Thyroid gland (tissue), 4 donors: ENCODE data around the gene RRBP1. TPM values are rescaled to one million over a fixed set of nuclear protein-coding genes. Genes with fewer than 3 reads are reported as not detected.

Source experiments
- DNase-seq, 2 donors: peaks; one replicate each; pipeline ENCODE4 v3.0.0-alpha.2; 2019
- H3K27ac ChIP-seq, 3 donors: fragments of 200-600 bp; sonication (generic); 1 replicate in 2 of 3; 2 replicates in 1 of 3; pipeline ENCODE4 v1.5.1; 2016 to 2019; ENCODE audit warnings: mild to moderate bottlenecking in 1 of 3, moderate library complexity in 1 of 3
- H3K27me3 ChIP-seq: fragments of 200-600 bp; sonication (generic); one replicate; pipeline ENCODE4 v1.5.1; 2019
- H3K36me3 ChIP-seq, 2 donors: fragments of 200-600 bp; sonication (generic); one replicate each; pipeline ENCODE4 v1.5.1; 2016 to 2019
- H3K4me1 ChIP-seq, 2 donors: fragments of 200-600 bp; sonication (generic); one replicate each; pipeline ENCODE4 v1.5.1; 2017 to 2019
- H3K4me3 ChIP-seq, 3 donors: fragments of 200-600 bp; sonication (generic); replicated peaks in 1 of 3; 1 replicate in 2 of 3; 2 replicates in 1 of 3; pipeline ENCODE4 v1.5.1; 2016; ENCODE audit warnings: mild to moderate bottlenecking in 1 of 3
- H3K9me3 ChIP-seq: fragments of 200-600 bp; sonication (generic); one replicate; pipeline ENCODE4 v1.5.1; 2017
- CTCF ChIP-seq, 6 experiments: fragments of 200-600 bp in 3 of 6; fragments of 450-650 bp in 3 of 6; sonication (generic) in 3 of 6; IDR thresholded peaks; one replicate each; pipeline ENCODE4 v1.5.1; 2016 to 2019; ENCODE audit warnings: antibody characterized with exemption in 6 of 6, mild to moderate bottlenecking in 2 of 6, inconsistent platforms in 1 of 6, moderate library complexity in 1 of 6
- POLR2A ChIP-seq, 2 donors: fragments of 450-650 bp; IDR thresholded peaks; one replicate each; pipeline ENCODE4 v1.6.1; 2017; ENCODE audit warnings: antibody characterized with exemption in 2 of 2, mild to moderate bottlenecking in 2 of 2, moderate library complexity in 1 of 2
- WGBS, 2 donors: methylation state at CpG; one replicate each; pipeline ENCODE4 v1.1.5; 2017; 5-methylcytosine and 5-hydroxymethylcytosine counted together
- intact Hi-C: fragments of 100-400 bp; cut with DNase I; formaldehyde crosslinking; loops from one replicate; pipeline ENCODE4 v1.15.1; 2023
- total RNA-seq, 4 donors: library from RNA; depleted of rRNA; stranded (reverse); fragments of >200 nt; gene quantifications; one replicate each; pipeline ENCODE4 v1.2.3, GENCODE V29; 2016

RRBP1 gene
- total RNA-seq, 4 donors from 2014 or later, result 149 to 287 (median 221) TPM

GRCh38 chr20:17637985-17638640 is 43.9 kb downstream of the RRBP1 start:
- 82 to 85% methylated on average over 12 to 13 of the region's 13 CpGs for WGBS, 2 donors
- Histone ChIP-seq H3K4me3 (no peak overlapping the region), H3K4me1 (peaks cover 52 to 66% of the 10 kb centered on the region in 2 donors), H3K9me3 (no peaks in the 10 kb centered on the region), H3K36me3 (peaks cover 44 to 66% of the 10 kb centered on the region in 2 donors), H3K27me3 (no peaks in the 10 kb centered on the region), H3K27ac (peak overlapping the region in 1 of 3 donors; percentile 76)
- no peak for TF ChIP-seq CTCF (IDR thresholded peaks at IDR 0.05)
- no peak for DNase-seq
- intact Hi-C loops, result no loop called here

- Histone ChIP-seq H3K36me3 (peaks cover 52 to 73% of the 10 kb centered on the region in 2 donors), H3K27ac (peak overlapping the region in 2 of 3 donors; percentile 38 to 76), H3K4me3 (no peak overlapping the region), H3K4me1 (peaks cover 45 to 59% of the 10 kb centered on the region in 2 donors), H3K27me3 (no peaks in the 10 kb centered on the region), H3K9me3 (no peaks in the 10 kb centered on the region)
- TF ChIP-seq CTCF (IDR thresholded peaks at IDR 0.05) (no peak), POLR2A (IDR thresholded peaks at IDR 0.05) (no peak)
- no peak for DNase-seq
- WGBS, 2 donors, result 85 to 100% methylated on average over 2 to 3 of the region's 4 CpGs
- intact Hi-C loops, result no loop called here
Measured at GRCh38 chr20:17637413-17637780, 44.6 kb downstream of the RRBP1 start.

- no peak for TF ChIP-seq CTCF (IDR thresholded peaks at IDR 0.05)
- TF ChIP-seq POLR2A (IDR thresholded peaks at IDR 0.05), result no peak
- H3K36me3 ChIP-seq, result peaks cover 58 to 67% of the 10 kb centered on the region in 2 donors
- WGBS, 2 donors, result 76 to 89% methylated on average over 19 to 20 of the region's 24 CpGs
- peak overlapping the region in 2 of 3 donors; percentile 52 to 76 for H3K27ac ChIP-seq
- intact Hi-C loops, result no loop called here
- no peak for DNase-seq
- H3K27me3 ChIP-seq, result no peaks in the 10 kb centered on the region
- no peaks in the 10 kb centered on the region for H3K9me3 ChIP-seq
- H3K4me3 ChIP-seq, result no peak overlapping the region
- H3K4me1 ChIP-seq, result peaks cover 41 to 52% of the 10 kb centered on the region in 2 donors
Measured at GRCh38 chr20:17636523-17637412, 45.3 kb downstream of the RRBP1 start.

- no peaks in the 10 kb centered on the region for H3K27me3 ChIP-seq
- peaks cover 41 to 50% of the 10 kb centered on the region in 2 donors for H3K4me1 ChIP-seq
- H3K4me3 ChIP-seq, result no peak overlapping the region
- H3K27ac ChIP-seq, result peak overlapping the region; percentile 37 to 76 (median 52)
- intact Hi-C loops, result no loop called here
- H3K36me3 ChIP-seq, result peaks cover 54 to 64% of the 10 kb centered on the region in 2 donors
- WGBS, 2 donors, result 57 to 58% methylated on average over 7 to 14 of the region's 25 CpGs
- peak; percentile 62 to 73 for DNase-seq
- TF ChIP-seq POLR2A (IDR thresholded peaks at IDR 0.05) (no peak), CTCF (IDR thresholded peaks at IDR 0.05) (no peak)
- no peaks in the 10 kb centered on the region for H3K9me3 ChIP-seq
Measured at GRCh38 chr20:17635332-17636244, 46.5 kb downstream of the RRBP1 start.
